ENCODE measurements around the gene CAMTA1.

The CAMTA1 gene

GRCh38 chr1:7438921-7439655 lies 653.8 kb downstream of the CAMTA1 start:
- H3K9me3 ChIP-seq = no peaks in the 10 kb centered on the region
- H3K27me3 ChIP-seq = no peaks in the 10 kb centered on the region
- no peak overlapping the region for H3K27ac ChIP-seq
- no peaks in the 10 kb centered on the region for H4K20me1 ChIP-seq
- H3K4me2 ChIP-seq = peak overlapping the region; percentile 32; the same call in 1 of the 2 replicates
- no peaks in the 10 kb centered on the region for H3K36me3 ChIP-seq
- H3K4me1 ChIP-seq = peaks cover 51% of the 10 kb centered on the region
- no peak overlapping the region for H3K9ac ChIP-seq
- H3K4me3 ChIP-seq = no peak overlapping the region
- TF ChIP-seq Cebpa-rat (IDR thresholded peaks at IDR 0.05) = no peak

GRCh38 chr1:7440154-7440553 lies 654.9 kb downstream of the CAMTA1 start:
- Histone ChIP-seq H3K9me3 (no peaks in the 10 kb centered on the region), H3K4me1 (peaks cover 54% of the 10 kb centered on the region), H4K20me1 (no peaks in the 10 kb centered on the region), H3K9ac (no peak overlapping the region), H3K36me3 (no peaks in the 10 kb centered on the region), H3K27me3 (no peaks in the 10 kb centered on the region), H3K27ac (no peak overlapping the region), H3K4me3 (no peak overlapping the region), H3K4me2 (no peak overlapping the region)
- TF ChIP-seq Cebpa-rat (IDR thresholded peaks at IDR 0.05) = no peak

GRCh38 chr1:7441143-7441841 lies 656.0 kb downstream of the CAMTA1 start:
- Histone ChIP-seq H4K20me1 (no peaks in the 10 kb centered on the region), H3K4me1 (peaks cover 54% of the 10 kb centered on the region), H3K27ac (no peak overlapping the region), H3K36me3 (no peaks in the 10 kb centered on the region), H3K9me3 (no peaks in the 10 kb centered on the region), H3K4me2 (peak overlapping the region; percentile 3; the same call in 1 of the 2 replicates), H3K27me3 (no peaks in the 10 kb centered on the region), H3K4me3 (no peak overlapping the region), H3K9ac (no peak overlapping the region)
- no peak for TF ChIP-seq Cebpa-rat (IDR thresholded peaks at IDR 0.05)

- H3K36me3 ChIP-seq = no peaks in the 10 kb centered on the region
- H3K4me3 ChIP-seq = no peak overlapping the region
- no peak overlapping the region for H3K27ac ChIP-seq
- no peak overlapping the region for H3K9ac ChIP-seq
- peaks cover 54% of the 10 kb centered on the region for H3K4me1 ChIP-seq
- no peak for TF ChIP-seq Cebpa-rat (IDR thresholded peaks at IDR 0.05)
- H3K9me3 ChIP-seq = no peaks in the 10 kb centered on the region
- H3K4me2 ChIP-seq = 0 out of 2 replicates have a peak overlapping the region, but pooled peaks have one; percentile 3
- H4K20me1 ChIP-seq = no peaks in the 10 kb centered on the region
- no peaks in the 10 kb centered on the region for H3K27me3 ChIP-seq
Measured at GRCh38 chr1:7442036-7442435, 656.8 kb downstream of the CAMTA1 start.

GRCh38 chr1:7442918-7443317 lies 657.7 kb downstream of the CAMTA1 start:
- H3K4me2 ChIP-seq = no peak overlapping the region
- no peak overlapping the region for H3K27ac ChIP-seq
- H3K4me1 ChIP-seq = peaks cover 54% of the 10 kb centered on the region
- H3K4me3 ChIP-seq = no peak overlapping the region
- H4K20me1 ChIP-seq = no peaks in the 10 kb centered on the region
- no peaks in the 10 kb centered on the region for H3K36me3 ChIP-seq
- no peak overlapping the region for H3K9ac ChIP-seq
- H3K27me3 ChIP-seq = no peaks in the 10 kb centered on the region
- TF ChIP-seq Cebpa-rat (IDR thresholded peaks at IDR 0.05) = no peak
- no peaks in the 10 kb centered on the region for H3K9me3 ChIP-seq

GRCh38 chr1:7444363-7444762 lies 659.1 kb downstream of the CAMTA1 start:
- H3K4me3 ChIP-seq = no peak overlapping the region
- H3K9me3 ChIP-seq = no peaks in the 10 kb centered on the region
- no peak for TF ChIP-seq Cebpa-rat (IDR thresholded peaks at IDR 0.05)

GRCh38 chr1:7447093-7447492 lies 661.8 kb downstream of the CAMTA1 start:
- no peak overlapping the region for H3K4me3 ChIP-seq
- H3K9ac ChIP-seq = no peak overlapping the region
- no peaks in the 10 kb centered on the region for H4K20me1 ChIP-seq
- H3K4me2 ChIP-seq = peak overlapping the region; percentile 48
- no peak for TF ChIP-seq Cebpa-rat (IDR thresholded peaks at IDR 0.05)
- H3K36me3 ChIP-seq = no peaks in the 10 kb centered on the region
- peaks cover 35% of the 10 kb centered on the region for H3K4me1 ChIP-seq
- no peaks in the 10 kb centered on the region for H3K27me3 ChIP-seq
- H3K27ac ChIP-seq = no peak overlapping the region
- no peaks in the 10 kb centered on the region for H3K9me3 ChIP-seq

More at GRCh38 chr1:7444363-7444762, 659.1 kb downstream of the CAMTA1 start:
- Histone ChIP-seq H3K27me3 (no peaks in the 10 kb centered on the region), H3K9ac (no peak overlapping the region), H3K4me2 (no peak overlapping the region), H4K20me1 (no peaks in the 10 kb centered on the region), H3K27ac (no peak overlapping the region), H3K4me1 (peaks cover 49% of the 10 kb centered on the region), H3K36me3 (no peaks in the 10 kb centered on the region)

GRCh38 chr1:7447736-7448135 lies 662.5 kb downstream of the CAMTA1 start:
- no peaks in the 10 kb centered on the region for H4K20me1 ChIP-seq
- H3K27me3 ChIP-seq = no peaks in the 10 kb centered on the region
- H3K36me3 ChIP-seq = no peaks in the 10 kb centered on the region
- 0 out of 2 replicates have a peak overlapping the region, but pooled peaks have one; percentile 22 for H3K4me2 ChIP-seq
- no peaks in the 10 kb centered on the region for H3K9me3 ChIP-seq
- no peak overlapping the region; the same call in 1 of the 2 replicates for H3K27ac ChIP-seq
- H3K4me3 ChIP-seq = no peak overlapping the region
- H3K9ac ChIP-seq = no peak overlapping the region
- no peak for TF ChIP-seq Cebpa-rat (IDR thresholded peaks at IDR 0.05)
- H3K4me1 ChIP-seq = peaks cover 35% of the 10 kb centered on the region

- Histone ChIP-seq H3K4me3 (no peak overlapping the region), H4K20me1 (no peaks in the 10 kb centered on the region), H3K4me2 (no peak overlapping the region), H3K27ac (no peak overlapping the region), H3K27me3 (no peaks in the 10 kb centered on the region), H3K4me1 (peaks cover 38% of the 10 kb centered on the region), H3K9ac (no peak overlapping the region), H3K36me3 (no peaks in the 10 kb centered on the region), H3K9me3 (no peaks in the 10 kb centered on the region)
- no peak for TF ChIP-seq Cebpa-rat (IDR thresholded peaks at IDR 0.05)
Measured at GRCh38 chr1:7448986-7449385, 663.7 kb downstream of the CAMTA1 start.

- H3K9me3 ChIP-seq = no peaks in the 10 kb centered on the region
- TF ChIP-seq Cebpa-rat (IDR thresholded peaks at IDR 0.05) = no peak
- H3K27me3 ChIP-seq = no peaks in the 10 kb centered on the region
- H4K20me1 ChIP-seq = no peaks in the 10 kb centered on the region
- H3K36me3 ChIP-seq = no peaks in the 10 kb centered on the region
- H3K9ac ChIP-seq = no peak overlapping the region
- H3K4me3 ChIP-seq = no peak overlapping the region
- H3K27ac ChIP-seq = no peak overlapping the region
- peaks cover 41% of the 10 kb centered on the region for H3K4me1 ChIP-seq
- no peak overlapping the region for H3K4me2 ChIP-seq
Measured at GRCh38 chr1:7449750-7450149, 664.5 kb downstream of the CAMTA1 start.
